Measurements from ENCODE around the gene TRPM2. TPM values are rescaled to one million over a fixed set of nuclear protein-coding genes. Genes with fewer than 3 reads are reported as not detected.

Gene TRPM2
- total and polyA plus RNA-seq, 2 of the 13 experiments (the other 11 are each of a cell fraction or from before 2014, with no cell fraction given) = 0.07 to 0.20 TPM

- TF ChIP-seq, protein P1, sequence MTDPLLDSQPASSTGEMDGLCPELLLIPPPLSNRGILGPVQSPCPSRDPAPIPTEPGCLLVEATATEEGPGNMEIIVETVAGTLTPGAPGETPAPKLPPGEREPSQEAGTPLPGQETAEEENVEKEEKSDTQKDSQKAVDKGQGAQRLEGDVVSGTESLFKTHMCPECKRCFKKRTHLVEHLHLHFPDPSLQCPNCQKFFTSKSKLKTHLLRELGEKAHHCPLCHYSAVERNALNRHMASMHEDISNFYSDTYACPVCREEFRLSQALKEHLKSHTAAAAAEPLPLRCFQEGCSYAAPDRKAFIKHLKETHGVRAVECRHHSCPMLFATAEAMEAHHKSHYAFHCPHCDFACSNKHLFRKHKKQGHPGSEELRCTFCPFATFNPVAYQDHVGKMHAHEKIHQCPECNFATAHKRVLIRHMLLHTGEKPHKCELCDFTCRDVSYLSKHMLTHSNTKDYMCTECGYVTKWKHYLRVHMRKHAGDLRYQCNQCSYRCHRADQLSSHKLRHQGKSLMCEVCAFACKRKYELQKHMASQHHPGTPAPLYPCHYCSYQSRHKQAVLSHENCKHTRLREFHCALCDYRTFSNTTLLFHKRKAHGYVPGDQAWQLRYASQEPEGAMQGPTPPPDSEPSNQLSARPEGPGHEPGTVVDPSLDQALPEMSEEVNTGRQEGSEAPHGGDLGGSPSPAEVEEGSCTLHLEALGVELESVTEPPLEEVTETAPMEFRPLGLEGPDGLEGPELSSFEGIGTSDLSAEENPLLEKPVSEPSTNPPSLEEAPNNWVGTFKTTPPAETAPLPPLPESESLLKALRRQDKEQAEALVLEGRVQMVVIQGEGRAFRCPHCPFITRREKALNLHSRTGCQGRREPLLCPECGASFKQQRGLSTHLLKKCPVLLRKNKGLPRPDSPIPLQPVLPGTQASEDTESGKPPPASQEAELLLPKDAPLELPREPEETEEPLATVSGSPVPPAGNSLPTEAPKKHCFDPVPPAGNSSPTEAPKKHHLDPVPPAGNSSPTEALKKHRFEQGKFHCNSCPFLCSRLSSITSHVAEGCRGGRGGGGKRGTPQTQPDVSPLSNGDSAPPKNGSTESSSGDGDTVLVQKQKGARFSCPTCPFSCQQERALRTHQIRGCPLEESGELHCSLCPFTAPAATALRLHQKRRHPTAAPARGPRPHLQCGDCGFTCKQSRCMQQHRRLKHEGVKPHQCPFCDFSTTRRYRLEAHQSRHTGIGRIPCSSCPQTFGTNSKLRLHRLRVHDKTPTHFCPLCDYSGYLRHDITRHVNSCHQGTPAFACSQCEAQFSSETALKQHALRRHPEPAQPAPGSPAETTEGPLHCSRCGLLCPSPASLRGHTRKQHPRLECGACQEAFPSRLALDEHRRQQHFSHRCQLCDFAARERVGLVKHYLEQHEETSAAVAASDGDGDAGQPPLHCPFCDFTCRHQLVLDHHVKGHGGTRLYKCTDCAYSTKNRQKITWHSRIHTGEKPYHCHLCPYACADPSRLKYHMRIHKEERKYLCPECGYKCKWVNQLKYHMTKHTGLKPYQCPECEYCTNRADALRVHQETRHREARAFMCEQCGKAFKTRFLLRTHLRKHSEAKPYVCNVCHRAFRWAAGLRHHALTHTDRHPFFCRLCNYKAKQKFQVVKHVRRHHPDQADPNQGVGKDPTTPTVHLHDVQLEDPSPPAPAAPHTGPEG (CRISPR knock-in tag; IDR thresholded peaks at IDR 0.05) = no peak
- TF ChIP-seq ZNF75D (CRISPR knock-in tag; IDR thresholded peaks at IDR 0.05; ENCODE audit: borderline replicate concordance) = no peak
- TF ChIP-seq, protein P2, sequence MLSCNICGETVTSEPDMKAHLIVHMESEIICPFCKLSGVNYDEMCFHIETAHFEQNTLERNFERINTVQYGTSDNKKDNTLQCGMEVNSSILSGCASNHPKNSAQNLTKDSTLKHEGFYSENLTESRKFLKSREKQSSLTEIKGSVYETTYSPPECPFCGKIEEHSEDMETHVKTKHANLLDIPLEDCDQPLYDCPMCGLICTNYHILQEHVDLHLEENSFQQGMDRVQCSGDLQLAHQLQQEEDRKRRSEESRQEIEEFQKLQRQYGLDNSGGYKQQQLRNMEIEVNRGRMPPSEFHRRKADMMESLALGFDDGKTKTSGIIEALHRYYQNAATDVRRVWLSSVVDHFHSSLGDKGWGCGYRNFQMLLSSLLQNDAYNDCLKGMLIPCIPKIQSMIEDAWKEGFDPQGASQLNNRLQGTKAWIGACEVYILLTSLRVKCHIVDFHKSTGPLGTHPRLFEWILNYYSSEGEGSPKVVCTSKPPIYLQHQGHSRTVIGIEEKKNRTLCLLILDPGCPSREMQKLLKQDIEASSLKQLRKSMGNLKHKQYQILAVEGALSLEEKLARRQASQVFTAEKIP (CRISPR knock-in tag; IDR thresholded peaks at IDR 0.05; ENCODE audit: borderline replicate concordance) = no peak
- TF ChIP-seq ZKSCAN5 (CRISPR knock-in tag; IDR thresholded peaks at IDR 0.05) = no peak
- no peak for TF ChIP-seq HNRNPL (IDR thresholded peaks at IDR 0.05; ENCODE audit: low read depth, low read length)
- TF ChIP-seq, protein P3, sequence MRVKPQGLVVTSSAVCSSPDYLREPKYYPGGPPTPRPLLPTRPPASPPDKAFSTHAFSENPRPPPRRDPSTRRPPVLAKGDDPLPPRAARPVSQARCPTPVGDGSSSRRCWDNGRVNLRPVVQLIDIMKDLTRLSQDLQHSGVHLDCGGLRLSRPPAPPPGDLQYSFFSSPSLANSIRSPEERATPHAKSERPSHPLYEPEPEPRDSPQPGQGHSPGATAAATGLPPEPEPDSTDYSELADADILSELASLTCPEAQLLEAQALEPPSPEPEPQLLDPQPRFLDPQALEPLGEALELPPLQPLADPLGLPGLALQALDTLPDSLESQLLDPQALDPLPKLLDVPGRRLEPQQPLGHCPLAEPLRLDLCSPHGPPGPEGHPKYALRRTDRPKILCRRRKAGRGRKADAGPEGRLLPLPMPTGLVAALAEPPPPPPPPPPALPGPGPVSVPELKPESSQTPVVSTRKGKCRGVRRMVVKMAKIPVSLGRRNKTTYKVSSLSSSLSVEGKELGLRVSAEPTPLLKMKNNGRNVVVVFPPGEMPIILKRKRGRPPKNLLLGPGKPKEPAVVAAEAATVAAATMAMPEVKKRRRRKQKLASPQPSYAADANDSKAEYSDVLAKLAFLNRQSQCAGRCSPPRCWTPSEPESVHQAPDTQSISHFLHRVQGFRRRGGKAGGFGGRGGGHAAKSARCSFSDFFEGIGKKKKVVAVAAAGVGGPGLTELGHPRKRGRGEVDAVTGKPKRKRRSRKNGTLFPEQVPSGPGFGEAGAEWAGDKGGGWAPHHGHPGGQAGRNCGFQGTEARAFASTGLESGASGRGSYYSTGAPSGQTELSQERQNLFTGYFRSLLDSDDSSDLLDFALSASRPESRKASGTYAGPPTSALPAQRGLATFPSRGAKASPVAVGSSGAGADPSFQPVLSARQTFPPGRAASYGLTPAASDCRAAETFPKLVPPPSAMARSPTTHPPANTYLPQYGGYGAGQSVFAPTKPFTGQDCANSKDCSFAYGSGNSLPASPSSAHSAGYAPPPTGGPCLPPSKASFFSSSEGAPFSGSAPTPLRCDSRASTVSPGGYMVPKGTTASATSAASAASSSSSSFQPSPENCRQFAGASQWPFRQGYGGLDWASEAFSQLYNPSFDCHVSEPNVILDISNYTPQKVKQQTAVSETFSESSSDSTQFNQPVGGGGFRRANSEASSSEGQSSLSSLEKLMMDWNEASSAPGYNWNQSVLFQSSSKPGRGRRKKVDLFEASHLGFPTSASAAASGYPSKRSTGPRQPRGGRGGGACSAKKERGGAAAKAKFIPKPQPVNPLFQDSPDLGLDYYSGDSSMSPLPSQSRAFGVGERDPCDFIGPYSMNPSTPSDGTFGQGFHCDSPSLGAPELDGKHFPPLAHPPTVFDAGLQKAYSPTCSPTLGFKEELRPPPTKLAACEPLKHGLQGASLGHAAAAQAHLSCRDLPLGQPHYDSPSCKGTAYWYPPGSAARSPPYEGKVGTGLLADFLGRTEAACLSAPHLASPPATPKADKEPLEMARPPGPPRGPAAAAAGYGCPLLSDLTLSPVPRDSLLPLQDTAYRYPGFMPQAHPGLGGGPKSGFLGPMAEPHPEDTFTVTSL (CRISPR knock-in tag; IDR thresholded peaks at IDR 0.05; ENCODE audit: borderline replicate concordance) = peak; percentile 9
- TF ChIP-seq, protein P4, sequence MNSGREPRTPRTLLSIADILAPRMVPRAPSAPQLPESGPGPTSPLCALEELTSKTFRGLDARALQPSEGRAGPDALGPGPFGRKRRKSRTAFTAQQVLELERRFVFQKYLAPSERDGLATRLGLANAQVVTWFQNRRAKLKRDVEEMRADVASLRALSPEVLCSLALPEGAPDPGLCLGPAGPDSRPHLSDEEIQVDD (CRISPR knock-in tag; IDR thresholded peaks at IDR 0.05; ENCODE audit: borderline replicate concordance) = no peak
- TF ChIP-seq GABPA (IDR thresholded peaks at IDR 0.05; ENCODE audit: low read depth, low read length) = no peak
- TF ChIP-seq GABPA (CRISPR knock-in tag; IDR thresholded peaks at IDR 0.05; ENCODE audit: low read depth) = no peak; the same call in 1 of the 2 replicates
- peak; percentile 44 for TF ChIP-seq ZNF574 (CRISPR knock-in tag; IDR thresholded peaks at IDR 0.05)
- TF ChIP-seq ESRRA (CRISPR knock-in tag; IDR thresholded peaks at IDR 0.05; ENCODE audit: low read depth) = no peak
- TF ChIP-seq TGIF2 (CRISPR knock-in tag; IDR thresholded peaks at IDR 0.05) = no peak; the same call in 1 of the 2 replicates
Observed at GRCh38 chr21:44370027-44370735, 16.8 kb downstream of the TRPM2 start (continued).

All from HepG2 (cell line).